Measurements from ENCODE around the gene RHBG.

RHBG gene

GRCh38 chr1:156409439-156409838 lies 40.4 kb downstream of the RHBG start:
- no peak for DNase-seq

- no peak for DNase-seq
Observed at GRCh38 chr1:156410238-156410637, 41.2 kb downstream of the RHBG start.

DNA sequence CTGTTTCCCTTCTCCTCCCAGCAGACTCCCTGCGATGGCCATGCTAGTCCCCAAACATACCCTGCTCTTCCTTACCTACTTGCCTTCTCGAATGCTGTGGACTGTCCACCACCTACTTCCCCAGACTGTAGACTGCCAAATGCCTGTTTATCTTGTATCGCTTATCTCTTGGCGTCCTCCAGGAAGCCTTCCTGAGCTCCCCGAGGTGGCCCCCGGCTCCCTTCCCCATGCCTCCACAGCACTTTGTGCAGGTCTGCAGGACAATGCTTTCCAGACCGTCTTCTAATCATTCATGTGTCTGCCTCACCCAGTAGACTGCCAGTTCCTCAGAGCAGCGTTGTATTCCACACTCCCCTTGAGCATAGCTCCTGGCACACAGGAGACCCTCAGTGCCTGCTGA lies 41.7 kb downstream of the RHBG start:
- no peak for DNase-seq

- no peak for DNase-seq
Observed at GRCh38 chr1:156412653-156413321, 43.8 kb downstream of the RHBG start.

DNA sequence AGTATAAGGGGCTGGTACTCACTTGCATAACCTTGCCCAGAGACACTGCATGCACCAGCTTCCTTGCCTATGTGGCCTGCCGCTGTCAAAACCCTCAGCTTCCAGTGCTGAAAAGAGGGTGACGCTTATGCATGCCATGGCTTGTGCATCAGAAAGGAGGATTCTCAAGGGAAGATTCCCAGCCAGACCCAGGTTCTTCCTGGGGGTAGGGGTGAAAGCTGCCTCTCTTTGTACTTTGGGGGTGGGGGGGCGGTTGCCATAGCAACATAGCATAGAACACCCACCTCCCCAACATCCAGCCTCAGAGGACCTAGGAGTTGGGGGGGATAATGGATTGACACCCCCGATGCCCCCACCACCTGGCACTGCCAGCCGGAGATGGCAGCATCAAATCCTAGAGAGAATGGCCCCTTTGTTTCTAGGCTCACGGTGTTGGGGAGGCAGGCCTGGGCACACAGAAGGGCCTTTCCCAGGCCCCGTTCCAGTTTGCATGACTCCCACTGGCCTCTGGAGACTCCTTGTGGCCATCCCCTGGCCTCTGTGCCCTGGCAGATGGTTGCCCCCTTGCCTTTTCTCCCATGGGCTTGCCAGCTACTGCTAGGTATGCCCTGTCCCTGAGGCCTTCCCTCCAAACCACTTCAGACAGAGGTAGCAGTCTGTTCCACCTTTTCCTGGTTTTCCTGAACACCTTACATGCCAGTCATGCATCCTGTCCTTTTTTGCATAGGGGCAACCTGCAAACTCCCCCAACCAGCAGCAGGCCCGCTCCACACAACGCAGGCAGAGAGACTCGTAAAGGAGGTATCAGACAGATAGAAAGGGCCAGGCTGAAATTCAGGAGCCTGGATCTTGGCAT lies 44.6 kb downstream of the RHBG start:
- DNase-seq = no peak

- peak; percentile 18 for DNase-seq
Observed at GRCh38 chr1:156414461-156415064, 45.6 kb downstream of the RHBG start.

GRCh38 chr1:156416993-156417392 lies 48.0 kb downstream of the RHBG start:
- DNase-seq = no peak

- no peak for DNase-seq
Observed at GRCh38 chr1:156417401-156418020, 48.5 kb downstream of the RHBG start.

- no peak for DNase-seq
Observed at GRCh38 chr1:156418416-156419070, 49.5 kb downstream of the RHBG start.

DNA sequence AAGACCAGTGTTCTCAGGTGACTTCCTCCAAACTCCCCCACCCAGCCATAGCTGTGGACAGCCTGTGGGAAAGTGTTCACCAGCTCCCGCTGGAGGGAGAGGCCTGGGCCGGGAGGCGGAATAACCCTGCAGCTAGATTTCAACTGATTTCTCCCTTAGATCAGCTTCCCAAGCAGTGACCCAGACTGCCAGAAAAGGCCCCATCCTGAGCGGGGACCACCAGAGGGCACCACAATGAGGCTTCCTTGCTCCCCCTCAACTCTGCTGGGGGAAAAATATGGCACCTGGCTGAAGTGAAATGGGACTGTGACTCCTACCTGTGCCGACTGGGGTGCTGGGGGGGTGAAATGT lies 50.8 kb downstream of the RHBG start:
- peak; percentile 7 for DNase-seq

DNA sequence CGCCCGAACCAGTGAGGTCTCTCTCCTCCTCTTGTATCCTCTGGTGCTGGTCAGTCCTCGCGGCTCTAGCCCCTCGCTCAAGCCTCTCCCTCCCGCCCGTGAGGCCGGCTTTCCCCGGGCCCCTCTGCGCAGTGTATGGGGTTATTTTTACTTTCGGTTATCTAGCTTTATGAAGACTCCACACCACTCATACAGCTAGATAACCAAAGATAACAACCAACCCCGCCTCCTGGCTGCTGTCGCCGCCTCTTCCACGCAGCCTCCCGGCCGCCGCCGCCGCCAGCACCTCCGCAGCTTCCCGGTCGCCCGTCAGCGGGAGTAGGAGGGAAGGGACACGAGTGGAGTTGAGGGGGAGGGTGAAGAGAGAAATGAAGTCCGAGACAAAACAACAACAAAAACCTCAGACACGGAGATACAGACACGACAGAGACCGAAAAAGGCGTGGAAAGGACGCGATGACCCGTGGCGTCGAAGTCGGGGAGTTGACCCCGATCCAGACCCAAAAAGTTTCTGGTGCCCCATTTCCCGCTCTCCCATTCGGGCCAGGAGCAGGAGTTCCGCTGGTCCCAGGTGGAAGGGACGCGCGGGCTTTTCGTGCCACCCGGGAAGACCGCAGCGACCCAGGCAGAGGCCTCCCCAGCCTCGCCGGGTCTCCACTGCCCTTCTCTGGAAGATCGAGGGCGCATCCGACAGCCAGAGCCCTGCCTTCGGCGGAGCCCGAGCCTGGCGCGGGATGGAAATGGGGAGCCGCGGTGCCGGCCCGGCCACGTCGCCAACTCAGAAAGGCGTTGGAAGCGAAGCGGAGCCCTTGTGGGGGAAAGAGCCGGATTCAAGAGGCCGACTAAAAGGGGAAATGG lies 51.4 kb downstream of the RHBG start:
- DNase-seq = peak; percentile 29

GRCh38 chr1:156421062-156421938 lies 52.3 kb downstream of the RHBG start:
- peak; percentile 60 for DNase-seq

GRCh38 chr1:156421939-156422601 lies 53.1 kb downstream of the RHBG start:
- no peak for DNase-seq

- no peak for DNase-seq
Observed at GRCh38 chr1:156422602-156423091, 53.6 kb downstream of the RHBG start.

- no peak for DNase-seq
Observed at GRCh38 chr1:156423422-156424352, 54.7 kb downstream of the RHBG start.

- no peak for DNase-seq
Observed at GRCh38 chr1:156424806-156425432, 55.9 kb downstream of the RHBG start.

DNA sequence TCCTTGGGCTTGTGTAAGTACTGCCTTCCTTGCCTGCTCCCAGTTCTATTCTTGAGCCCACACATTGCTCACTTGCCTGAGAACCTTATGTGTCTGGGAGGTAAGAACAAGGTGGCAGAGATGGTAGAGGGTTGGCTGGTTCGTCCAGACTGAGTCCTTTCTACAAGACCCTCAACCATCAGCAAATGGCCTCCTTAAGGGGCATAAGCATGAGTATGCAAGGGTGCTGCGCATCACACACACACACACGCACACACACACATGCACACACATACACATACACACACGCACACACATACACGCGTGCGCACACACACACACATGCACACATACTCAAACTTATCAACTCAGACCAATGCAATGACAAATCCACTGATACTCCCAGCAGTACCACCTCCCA lies 56.9 kb downstream of the RHBG start:
- DNase-seq = no peak

GRCh38 chr1:156427957-156428356 lies 58.9 kb downstream of the RHBG start:
- no peak for DNase-seq

Data from activated CD4-positive, alpha-beta T cell treated with anti-CD3 and anti-CD28 coated beads, Interleukin-2, amount 50 U/mL, for 1 hour (primary cell).